GM19238 (cell line): Measurements from ENCODE around the gene DBET.
"Not testable (repeated sequence)": the region's sequence is repeated elsewhere in the genome, so short reads cannot be mapped to it uniquely, and the experiment has no call there.

Experiments
- DNase-seq: peaks from one replicate; pipeline ENCODE4 v3.0.0; 2011; ENCODE audit warnings: low spot score; ENCODE audit not compliant: insufficient read length

DBET gene

DNA sequence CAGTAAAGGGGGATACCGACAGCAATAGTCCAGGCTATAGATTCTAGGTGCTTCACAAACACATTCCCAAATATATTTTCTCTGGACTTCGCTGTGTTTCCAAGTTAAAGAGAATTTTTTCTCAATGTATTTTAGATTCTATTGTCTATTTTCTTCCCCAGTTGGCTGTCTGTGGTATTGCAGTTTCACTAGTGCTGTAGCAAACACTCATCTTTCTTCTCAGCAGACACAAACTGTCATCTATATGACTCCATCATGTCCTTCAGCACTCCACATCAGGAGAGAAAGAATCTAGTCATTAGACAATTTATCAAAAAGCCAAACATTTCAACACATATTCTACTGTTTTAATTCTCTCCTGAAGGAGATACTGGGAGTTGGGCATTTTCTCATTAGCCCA lies at the start of gene DBET:
Gene DBET (plus strand): TSS at position 161 of the 400 bp plus-strand sequence.
- not testable (repeated sequence) for DNase-seq

DNA sequence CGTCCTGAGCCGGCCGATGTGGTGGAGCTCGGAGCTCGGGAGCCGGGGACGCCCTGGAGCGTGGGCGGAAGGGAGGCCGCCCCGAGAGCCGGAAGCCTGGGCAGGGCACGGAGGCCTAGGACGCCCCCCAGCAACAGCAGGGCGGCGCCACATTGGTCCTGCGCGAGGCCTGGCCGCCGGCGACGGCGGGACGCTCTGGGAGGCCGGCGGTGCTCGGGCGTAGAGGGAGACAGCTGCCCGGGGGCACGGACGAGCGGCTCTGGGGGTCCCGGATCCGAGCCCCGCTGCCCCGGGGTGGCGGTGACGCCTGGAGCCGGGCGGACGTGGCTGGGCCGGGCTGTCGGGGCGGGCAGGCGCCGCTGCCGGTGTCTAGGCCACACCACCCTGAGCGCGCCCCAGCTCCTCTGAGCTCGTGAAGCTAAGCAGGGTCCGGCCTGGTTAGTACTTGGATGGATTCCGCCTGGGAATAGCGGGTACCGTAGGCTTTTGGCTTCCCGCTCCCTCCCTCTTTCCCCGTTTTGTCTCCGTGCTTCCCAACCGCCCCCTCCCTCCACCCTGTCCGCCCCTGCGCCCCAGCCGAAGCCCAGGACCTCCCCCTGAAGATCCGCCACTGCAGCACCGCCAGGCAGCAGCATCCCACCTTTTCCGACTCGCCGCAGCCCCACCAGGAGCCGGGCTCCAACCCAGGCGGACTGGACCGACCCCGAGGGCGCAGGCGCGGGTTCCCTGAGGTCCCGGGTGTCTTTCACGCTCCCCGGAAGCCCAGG lies 49.3 kb upstream of the DBET start:
- DNase-seq: no peak

DNA sequence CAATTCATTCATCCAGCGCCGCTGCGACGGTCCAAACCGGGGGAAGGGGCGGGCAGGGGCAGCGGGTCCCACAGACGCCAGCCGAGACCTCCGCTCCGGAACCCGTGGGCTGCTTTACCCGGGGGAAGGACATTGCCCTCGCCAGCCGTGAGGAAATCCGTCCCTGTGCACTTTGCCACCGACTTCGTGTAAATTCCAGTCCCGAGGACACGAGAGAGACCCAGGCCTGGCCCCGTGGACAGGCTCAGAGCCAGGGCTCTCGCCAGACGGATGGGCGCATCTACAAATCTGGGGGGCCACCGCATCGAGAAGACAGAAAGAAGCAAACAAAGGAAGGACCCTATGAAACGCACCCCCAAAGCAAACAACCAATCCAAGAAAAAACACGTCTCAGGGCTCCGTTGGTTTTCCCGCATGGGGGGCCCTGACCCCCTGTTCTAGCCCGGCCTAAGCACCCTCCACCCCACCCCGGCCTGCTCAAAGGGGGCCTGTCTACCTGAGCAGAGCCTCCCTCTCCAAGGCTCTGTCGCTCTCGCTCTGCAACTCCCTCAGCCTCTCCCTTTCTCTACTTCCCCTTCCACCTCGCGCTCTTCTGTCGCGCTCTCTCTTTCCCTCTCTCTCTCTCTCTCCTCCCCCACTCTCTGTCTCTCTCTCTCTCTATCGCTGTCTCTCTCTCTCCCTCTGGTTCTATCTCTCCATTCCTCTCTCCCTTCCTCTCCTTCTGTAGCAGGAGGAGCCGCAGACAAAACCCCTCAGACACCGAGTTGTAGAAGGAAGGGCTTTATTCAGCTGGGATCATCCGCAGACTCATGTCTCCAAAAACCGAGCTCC lies 48.5 kb upstream of the DBET start:
- no peak for DNase-seq

DNA sequence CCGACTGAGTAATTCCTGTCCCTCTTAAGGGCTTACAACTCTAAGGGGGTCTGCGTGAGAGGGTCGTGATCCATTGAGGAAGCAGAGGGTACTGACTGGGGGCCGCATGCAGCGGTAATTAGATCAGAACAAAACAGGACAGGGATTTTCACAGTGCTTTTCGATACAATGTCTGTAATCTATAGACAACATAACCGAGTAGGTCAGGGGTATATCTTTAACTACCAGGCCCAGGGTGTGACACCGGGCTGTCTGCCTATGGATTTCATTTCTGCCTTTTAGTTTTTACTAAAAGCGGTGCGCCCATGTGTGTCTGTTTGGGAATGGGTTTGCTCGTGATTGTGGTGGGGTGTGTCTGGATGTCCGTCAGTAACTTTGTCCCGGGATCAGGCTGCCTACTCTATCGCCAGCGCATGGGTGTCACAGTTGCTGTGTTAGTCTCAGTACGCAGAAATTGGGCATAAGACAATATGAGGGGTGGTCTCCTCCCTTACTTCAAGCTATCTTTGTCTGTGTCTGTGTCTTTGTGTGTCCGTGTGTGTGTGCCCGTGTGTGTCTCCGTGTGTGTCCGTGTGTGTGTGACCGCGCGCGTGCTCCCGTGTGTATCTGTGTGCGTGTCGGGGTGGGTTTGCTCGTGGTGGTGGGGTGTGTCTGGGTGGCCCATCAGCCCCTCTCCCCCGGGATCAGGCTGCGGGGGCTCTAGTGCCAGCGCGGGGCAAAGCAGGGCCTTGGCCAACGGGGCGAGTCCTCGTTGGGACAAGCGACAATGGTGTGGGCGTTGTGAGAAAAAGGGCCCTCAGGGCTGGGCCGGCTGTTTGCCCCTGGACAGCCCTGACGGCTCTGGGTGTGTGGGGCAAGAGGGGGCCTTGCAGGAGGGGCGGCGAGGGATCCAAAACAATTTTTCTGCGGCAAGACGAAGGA lies 47.7 kb upstream of the DBET start:
- DNase-seq: no peak

DNA sequence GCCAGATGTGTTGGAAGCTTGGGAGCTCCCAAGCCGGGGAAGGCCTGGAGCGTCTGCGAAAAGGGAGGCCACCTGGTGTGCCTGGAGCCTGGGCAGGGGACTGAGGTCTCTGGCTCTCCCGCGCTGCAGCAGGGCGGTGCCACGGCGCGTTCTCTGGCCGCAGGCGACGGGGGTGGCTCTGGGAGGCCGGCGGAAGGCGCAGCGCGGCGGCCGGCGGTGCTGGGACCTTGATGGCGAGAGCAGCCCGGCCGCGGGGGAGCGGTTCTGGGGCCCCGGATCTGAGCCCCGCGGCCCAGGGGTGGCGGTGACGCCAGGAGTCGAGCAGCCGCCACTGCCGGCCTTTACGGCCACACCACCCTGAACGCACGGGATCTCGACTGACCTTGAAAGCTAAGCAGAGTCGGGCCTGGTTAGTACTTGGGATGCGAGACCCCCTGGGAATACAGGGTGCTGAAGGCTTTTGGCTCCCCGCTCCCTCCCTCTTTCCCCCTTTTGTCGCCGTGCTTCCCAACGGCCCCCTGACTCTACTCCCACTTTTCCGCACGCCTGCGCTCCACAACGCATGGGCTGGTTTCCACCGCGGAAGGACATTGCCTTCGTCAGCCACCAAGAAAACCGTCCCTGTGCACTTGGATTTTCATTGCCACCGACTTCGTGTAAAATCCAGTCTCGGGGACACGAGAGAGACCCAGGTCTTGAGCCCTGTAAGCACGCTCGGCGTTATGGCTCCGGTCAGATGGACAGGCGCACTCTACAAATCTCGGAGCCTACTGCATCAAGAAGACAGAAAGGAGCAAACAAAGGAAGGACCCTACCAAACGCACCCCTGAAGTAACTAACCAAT lies 46.7 kb upstream of the DBET start:
- no peak for DNase-seq

DNA sequence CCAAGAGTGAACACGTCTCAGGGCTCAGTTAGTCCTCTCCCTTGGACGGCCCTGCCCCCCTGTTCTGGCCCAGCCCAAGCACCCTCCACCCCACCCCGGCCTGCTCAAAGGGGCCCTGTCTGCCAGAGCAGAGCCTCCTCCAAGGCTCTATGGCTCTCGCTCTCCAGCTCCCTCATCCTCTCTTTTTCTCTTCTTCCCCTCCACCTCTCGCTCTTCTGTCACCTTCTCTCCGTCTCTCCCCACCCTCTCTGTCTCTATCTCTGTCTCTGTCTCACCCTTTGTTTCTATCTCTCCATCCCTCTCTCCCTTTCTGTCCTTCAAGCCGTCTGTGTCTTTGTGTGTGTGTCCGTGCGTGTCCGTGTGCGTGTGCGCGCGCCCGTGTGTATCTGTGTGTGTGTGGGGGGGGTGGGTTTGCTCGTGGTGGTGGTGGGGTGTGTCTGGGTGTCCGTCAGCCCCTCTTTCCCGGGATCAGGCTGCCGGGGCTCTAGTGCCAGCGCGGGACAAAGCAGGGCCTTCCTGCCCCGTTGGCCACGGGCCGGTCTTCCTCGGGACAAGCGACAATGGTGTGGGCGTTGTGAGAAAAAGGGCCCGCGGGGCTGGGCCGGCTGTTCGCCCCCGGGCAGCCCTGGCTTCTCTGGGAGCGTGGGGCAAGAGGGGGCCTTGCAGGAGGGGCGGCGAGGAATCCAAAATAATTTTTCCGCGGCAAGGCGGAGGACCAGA lies 45.9 kb upstream of the DBET start:
- DNase-seq: no peak

DNA sequence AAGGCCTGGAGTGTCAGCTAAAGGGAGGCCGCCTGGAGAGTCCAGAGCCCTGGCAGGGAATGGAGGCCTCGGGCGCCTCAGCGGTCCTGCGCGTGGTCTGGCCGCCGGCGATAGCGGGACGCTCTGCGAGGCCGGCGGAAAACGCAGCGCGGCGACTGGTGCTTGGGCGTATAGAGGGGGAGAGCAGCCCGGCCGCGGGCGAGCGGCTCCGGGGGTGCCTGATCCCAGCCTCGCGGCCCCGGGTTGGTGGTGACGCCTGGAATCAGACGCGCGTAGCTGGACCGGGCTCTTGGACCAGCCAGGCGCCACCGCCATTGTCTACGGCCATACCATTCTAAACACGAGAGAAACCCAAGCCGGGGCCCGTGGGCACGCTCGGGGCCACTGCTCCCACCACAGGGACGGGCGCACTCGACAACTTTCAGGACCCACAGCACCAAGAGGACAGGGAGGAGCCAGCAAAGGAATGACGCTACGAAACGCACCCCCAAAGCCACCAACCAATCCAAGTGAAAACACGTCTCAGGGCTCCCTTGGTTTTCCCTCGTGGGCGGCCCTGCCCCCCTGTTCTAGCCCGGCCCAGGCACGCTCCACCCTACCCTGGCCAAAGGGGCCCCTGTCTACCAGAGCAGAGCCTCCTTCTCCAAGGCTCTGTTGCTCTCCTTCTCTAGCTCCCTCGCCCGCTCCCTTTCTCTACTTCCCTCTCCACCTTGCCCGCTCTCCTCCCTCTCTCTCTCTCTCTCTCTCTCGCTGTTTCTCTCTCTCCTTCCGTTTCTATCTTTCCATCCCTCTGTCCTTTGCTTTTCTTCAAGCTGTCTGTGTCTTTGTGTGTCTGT lies 45.1 kb upstream of the DBET start:
- no peak for DNase-seq

DNA sequence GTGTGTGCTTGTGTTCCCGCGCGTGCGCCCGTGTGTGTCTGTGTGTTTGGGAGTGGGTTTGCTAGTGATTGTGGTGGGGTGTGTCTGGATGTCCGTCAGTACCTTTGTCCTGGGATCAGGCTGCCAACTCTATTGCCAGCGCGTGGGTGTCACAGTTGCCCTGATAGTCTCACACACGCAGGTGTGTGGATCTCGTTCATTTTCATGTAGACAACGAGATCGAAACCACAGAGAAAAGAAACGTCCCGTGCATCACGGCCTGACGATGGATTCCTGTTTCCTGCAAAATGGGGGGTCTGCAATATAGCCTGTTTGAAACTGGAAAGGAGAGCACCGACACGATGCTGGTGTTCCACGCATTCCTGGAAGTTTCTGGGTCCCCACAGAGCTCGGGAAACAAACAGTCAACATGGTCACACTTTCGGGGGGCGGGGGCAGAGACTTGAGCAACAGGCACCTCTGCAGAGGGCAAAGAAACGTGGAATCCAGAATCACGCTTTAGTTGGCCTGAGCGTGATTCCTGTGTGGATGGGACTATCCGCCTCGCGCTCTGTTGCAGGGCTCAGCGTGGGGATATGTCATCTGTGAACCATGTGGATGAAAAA lies 44.3 kb upstream of the DBET start:
- DNase-seq: not testable (repeated sequence)

DNA sequence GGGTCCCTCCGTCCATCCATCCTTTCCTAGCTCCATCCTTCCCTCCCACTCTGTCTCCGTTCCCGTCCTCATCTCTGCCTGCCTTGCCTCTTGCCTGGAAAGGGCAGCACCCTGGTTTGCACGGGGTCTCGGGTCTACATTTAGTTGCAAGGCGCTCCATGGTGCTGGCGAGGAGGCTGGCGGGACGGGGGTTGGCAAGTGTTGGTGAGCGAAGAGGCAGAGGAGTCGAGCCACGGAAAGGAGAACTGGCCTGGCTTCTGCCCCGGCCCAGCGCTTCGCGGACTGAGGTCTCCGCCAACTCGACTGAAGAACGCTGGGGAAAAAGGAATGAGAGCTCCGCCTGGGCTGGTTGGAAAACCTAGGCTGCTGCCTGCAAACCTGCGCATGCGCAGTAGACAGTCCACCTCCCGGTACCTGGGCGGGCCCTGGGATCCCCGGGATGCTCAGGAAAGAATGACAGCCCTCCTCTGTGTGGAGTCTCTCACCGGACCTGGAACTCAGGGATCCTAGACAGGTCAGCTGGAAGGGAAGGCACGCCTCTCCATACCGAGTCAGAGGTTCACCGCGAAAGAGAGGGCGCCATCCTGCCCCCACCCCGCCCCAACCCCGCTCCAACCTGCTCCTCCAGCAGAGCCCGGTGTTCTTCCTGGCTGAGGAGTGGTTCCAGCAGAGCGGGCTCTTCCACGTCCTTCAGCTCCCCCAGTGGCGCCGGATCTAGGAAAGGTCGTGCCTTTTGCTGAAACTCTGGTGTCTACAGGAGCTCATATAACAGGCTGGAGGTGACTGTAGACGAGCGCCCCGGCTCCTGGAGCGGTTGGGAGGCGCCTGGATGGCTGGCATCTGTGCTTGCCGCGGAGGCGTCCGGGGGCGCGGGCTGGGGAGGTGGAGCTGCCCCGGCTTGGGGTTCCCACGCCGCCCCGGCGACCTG lies 43.2 kb upstream of the DBET start:
- no peak for DNase-seq

DNA sequence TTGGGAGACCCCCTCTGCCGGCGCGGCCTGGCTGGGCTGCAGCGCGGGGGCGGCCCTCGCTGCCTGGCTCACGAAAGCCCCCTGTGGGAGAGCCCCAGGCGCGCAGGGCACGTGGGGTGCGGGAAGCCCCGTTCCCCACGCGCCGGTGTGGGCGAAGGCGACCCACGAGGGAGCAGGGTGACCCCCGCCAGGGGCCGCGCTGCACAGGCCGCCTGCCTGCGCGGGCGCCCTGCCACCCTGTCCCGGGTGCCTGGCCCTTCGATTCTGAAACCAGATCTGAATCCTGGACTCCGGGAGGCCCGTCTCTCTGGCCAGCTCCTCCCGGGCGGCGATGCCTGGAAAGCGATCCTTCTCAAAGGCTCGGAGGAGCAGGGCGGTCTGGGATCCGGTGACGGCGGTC lies 42.3 kb upstream of the DBET start:
- not testable (repeated sequence) for DNase-seq

DNA sequence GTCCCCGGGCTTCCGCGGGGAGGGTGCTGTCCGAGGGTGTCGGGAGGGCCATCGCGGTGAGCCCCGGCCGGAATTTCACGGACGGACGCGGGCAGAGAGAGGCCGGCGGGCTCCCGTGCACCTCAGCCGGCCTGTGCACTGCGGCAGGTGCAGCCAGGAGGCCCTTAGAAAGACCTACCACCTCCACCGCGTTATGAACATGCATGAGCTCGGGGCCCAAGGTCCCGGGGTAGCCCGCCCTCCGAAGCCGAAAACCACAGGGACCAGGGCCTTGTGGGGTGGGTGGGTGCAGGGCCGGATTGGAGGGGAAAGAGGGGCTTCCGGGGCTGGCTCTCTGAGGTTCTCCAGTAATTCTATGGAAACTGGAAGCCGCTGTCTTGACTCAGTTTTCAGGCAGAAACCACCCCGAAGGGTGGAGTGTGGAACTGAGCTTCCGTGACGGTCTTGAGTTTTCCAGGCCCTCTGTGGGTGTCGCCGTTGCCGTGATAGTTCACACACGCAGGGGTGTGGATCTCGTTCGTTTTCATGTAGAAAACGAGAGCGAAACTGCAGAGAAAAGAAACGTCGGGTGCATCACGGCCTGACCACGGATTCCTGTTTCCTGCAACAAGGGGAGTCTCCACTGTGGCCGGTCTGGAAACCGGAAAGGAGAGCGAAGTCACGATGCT lies 41.6 kb upstream of the DBET start:
- not testable (repeated sequence) for DNase-seq

DNA sequence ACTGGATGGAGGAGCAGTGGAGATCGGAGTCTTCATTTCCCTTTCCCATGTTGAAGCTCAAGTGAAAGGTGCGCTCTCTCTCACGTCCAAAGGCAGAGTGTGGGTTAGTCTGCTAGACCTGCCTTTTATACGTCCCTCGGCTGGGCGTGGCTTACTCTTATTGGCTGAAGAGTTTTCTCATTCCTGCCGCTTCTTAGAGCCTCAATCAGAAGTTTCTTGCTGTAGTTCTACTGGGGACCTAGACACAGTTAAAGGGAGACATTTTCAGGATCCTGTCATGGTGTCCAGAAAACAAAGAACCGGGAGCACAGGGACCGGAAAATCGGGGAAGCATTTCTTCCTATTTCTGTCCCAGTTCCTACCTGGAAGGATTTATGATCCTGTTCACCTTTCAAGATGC lies 37.1 kb upstream of the DBET start, which contains the start of gene FRG2:
Gene FRG2 (minus strand): TSS at position 101 of the 400 bp plus-strand sequence. CDS start 52 bp downstream, at position 49.
- DNase-seq: not testable (repeated sequence)

DNA sequence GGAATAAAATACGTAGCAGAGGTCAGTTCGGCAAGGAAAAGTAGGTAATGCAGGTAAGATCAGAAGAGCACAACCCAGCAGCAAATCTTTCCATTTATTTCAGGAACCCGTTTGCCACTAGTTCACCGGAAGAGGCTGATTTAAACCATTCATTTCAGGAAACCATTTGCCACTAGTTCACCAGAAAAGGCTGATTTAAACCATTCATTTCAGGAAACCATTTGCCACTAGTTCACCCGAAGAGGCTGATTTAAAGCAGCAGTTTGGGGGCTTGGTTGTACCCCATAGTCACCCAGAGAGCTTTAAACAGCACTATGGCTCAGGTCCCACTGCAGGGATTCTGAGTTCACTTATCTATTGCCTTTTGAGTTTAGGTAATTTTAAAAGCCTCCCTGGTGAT lies 33.0 kb upstream of the DBET start:
- not testable (repeated sequence) for DNase-seq

DNA sequence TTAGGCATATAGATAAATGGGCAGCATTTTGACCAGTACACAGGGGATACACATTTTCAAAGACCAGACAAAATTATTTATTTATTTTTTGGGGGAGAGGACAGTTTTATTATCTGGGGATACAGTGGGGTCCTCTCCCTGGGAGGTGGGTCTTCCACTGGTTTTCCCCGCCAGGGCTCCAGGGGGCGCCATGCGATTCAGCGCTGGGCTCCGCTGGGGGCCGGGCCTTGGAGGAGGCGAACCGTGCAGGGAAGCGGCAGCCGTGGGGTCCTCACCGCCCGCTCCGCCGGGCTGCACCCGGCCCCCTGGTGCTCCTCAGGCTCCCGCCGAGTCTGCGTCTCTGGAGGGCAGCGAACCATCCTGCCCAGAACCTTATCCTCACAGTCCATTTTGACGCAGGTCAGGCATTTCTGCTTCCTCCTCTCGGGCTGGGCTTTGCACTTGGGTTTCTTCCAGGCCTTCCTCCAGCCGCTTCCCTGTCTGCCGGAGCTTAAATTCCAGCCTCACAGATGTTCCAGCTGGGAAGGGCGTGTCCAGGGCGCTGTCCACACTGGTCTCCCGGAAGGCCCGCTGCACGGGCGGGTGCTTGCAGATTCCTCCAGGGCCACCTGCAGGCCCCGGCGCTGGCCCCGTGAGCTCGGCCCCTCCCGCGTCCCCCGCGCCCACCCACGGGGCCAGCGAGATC lies 26.5 kb upstream of the DBET start:
- not testable (repeated sequence) for DNase-seq

DNA sequence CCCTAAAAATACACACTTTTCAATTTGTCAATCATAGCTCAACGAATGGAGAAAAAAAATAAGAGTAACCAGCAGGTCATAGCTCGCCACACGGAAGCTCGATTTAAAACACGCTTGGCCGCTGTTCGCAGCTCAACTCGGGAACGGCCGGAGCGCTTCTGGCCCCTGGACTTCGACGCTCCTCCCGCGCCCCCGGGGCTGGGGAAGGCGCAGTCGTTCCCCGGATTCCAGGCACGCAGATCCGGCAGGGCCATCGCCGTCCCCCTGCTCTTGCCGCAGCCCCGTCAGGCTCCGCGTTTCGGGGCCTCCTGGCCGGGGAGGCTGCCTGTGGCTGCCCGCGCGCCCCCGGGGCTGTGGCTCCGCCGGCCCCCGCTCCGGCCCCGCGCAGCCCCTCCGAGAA lies 23.4 kb upstream of the DBET start:
- not testable (repeated sequence) for DNase-seq

DNA sequence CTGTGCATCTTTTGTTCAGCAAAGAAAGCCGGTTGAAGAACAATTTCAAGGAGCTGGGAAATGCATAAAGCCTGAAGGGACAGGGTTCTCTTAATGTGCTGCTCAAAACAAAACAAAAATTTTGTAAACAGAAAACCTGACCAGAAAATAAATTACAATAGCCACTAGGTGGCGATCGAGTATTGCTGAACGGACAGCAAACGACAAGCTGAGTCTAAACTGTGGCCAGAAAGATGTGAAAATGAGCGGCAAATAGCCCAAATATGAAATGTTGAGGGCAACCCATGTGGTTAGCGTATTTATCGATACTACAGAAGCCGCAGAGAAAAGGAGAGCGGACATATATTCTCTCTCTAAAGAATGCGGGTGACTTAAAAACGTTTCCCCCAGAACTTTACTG lies 16.7 kb upstream of the DBET start:
- DNase-seq: not testable (repeated sequence)
